ENCODE data around the gene OR7C1. TPM values are rescaled to one million over a fixed set of nuclear protein-coding genes. Genes with fewer than 3 reads are reported as not detected.
"Not testable (repeated sequence)": the region's sequence is repeated elsewhere in the genome, so short reads cannot be mapped to it uniquely, and the experiment has no call there.

OR7C1 gene
- total and polyA plus RNA-seq, 4 donors: under 0.01 to 0.01 TPM; not detected in 2

GRCh38 chr19:14768001-14768400 lies 67.0 kb downstream of the OR7C1 start:
- peaks cover 0 to 1% (median 0%) of the 10 kb centered on the region in 5 donors for H3K4me1 ChIP-seq (ENCODE audit: control insufficient read depth in 5 of 5, insufficient read depth in 5 of 5, low read length in 5 of 5)
- H3K4me3 ChIP-seq: no peak overlapping the region
- WGBS, 2 donors: 84 to 95% methylated on average over 2 of the region's 2 CpGs
- no peaks in the 10 kb centered on the region for H3K36me3 ChIP-seq (ENCODE audit: control insufficient read depth in 4 of 4, insufficient read depth in 4 of 4, low read length in 4 of 4)
- peaks cover 0 to 10% (median 0%) of the 10 kb centered on the region in 4 donors for H3K9me3 ChIP-seq (ENCODE audit: control insufficient read depth in 4 of 4, insufficient read depth in 3 of 4, low read length in 3 of 4)
- H3K27ac ChIP-seq (ENCODE audit: low read depth in 1 of 2, low read length in 1 of 2): no peak overlapping the region
- ATAC-seq (ENCODE audit: insufficient read depth, low FRiP score) (no peak), DNase-seq (no peak)
- no peak for TF ChIP-seq CTCF (IDR thresholded peaks at IDR 0.05; ENCODE audit: control extremely low read depth, extremely low read depth)
- no peaks in the 10 kb centered on the region for H3K27me3 ChIP-seq (ENCODE audit: control insufficient read depth in 3 of 3, insufficient read depth in 3 of 3, low read length in 2 of 3)
- H3K9ac ChIP-seq (ENCODE audit: insufficient read depth in 1 of 2, low read length in 2 of 2): no peak overlapping the region

GRCh38 chr19:14767466-14767971 lies 67.5 kb downstream of the OR7C1 start:
- H3K9me3 ChIP-seq (ENCODE audit: control insufficient read depth in 4 of 4, insufficient read depth in 3 of 4, low read length in 3 of 4): peaks cover 0 to 9% (median 0%) of the 10 kb centered on the region in 4 donors
- no peaks in the 10 kb centered on the region for H3K36me3 ChIP-seq (ENCODE audit: control insufficient read depth in 4 of 4, insufficient read depth in 4 of 4, low read length in 4 of 4)
- WGBS, 2 donors: 84% methylated on average over 2 of the region's 2 CpGs
- peaks cover 0 to 1% (median 0%) of the 10 kb centered on the region in 5 donors for H3K4me1 ChIP-seq (ENCODE audit: control insufficient read depth in 5 of 5, insufficient read depth in 5 of 5, low read length in 5 of 5)
- H3K27ac ChIP-seq (ENCODE audit: low read depth in 1 of 2, low read length in 1 of 2): no peak overlapping the region
- no peak for DNase-seq
- H3K27me3 ChIP-seq (ENCODE audit: control insufficient read depth in 3 of 3, insufficient read depth in 3 of 3, low read length in 2 of 3): no peaks in the 10 kb centered on the region
- no peak for TF ChIP-seq CTCF (IDR thresholded peaks at IDR 0.05; ENCODE audit: control extremely low read depth, extremely low read depth)
- H3K9ac ChIP-seq (ENCODE audit: insufficient read depth in 1 of 2, low read length in 2 of 2): no peak overlapping the region
- no peak overlapping the region for H3K4me3 ChIP-seq
- ATAC-seq (ENCODE audit: insufficient read depth, low FRiP score): no peak

- H3K36me3 ChIP-seq (ENCODE audit: control insufficient read depth in 4 of 4, insufficient read depth in 4 of 4, low read length in 4 of 4); H3K27me3 ChIP-seq (ENCODE audit: control insufficient read depth in 3 of 3, insufficient read depth in 3 of 3, low read length in 2 of 3); H3K4me3 ChIP-seq; DNase-seq; H3K9ac ChIP-seq (ENCODE audit: insufficient read depth in 1 of 2, low read length in 2 of 2); H3K4me1 ChIP-seq (ENCODE audit: control insufficient read depth in 5 of 5, insufficient read depth in 5 of 5, low read length in 5 of 5); ATAC-seq (ENCODE audit: insufficient read depth, low FRiP score); H3K9me3 ChIP-seq (ENCODE audit: control insufficient read depth in 4 of 4, insufficient read depth in 3 of 4, low read length in 3 of 4); H3K27ac ChIP-seq (ENCODE audit: low read depth in 1 of 2, low read length in 1 of 2): not testable (repeated sequence)
- 84 to 90% methylated on average over 15 of the region's 15 CpGs for WGBS, 2 donors
These were observed 69.1 kb downstream of the OR7C1 start for GRCh38 chr19:14765841-14766240.

GRCh38 chr19:14765403-14765802 lies 69.6 kb downstream of the OR7C1 start:
- H3K27me3 ChIP-seq (ENCODE audit: control insufficient read depth in 3 of 3, insufficient read depth in 3 of 3, low read length in 2 of 3); H3K4me1 ChIP-seq (ENCODE audit: control insufficient read depth in 5 of 5, insufficient read depth in 5 of 5, low read length in 5 of 5); ATAC-seq (ENCODE audit: insufficient read depth, low FRiP score); DNase-seq; H3K9ac ChIP-seq (ENCODE audit: insufficient read depth in 1 of 2, low read length in 2 of 2); H3K27ac ChIP-seq (ENCODE audit: low read depth in 1 of 2, low read length in 1 of 2); H3K36me3 ChIP-seq (ENCODE audit: control insufficient read depth in 4 of 4, insufficient read depth in 4 of 4, low read length in 4 of 4); H3K9me3 ChIP-seq (ENCODE audit: control insufficient read depth in 4 of 4, insufficient read depth in 3 of 4, low read length in 3 of 4); H3K4me3 ChIP-seq: not testable (repeated sequence)
- WGBS, 2 donors: 88 to 96% methylated on average over 6 to 8 of the region's 18 CpGs

Measured in lung (tissue), 12 donors.